NCI-H510A treated with DMSO at 0.1 percent for 48 hours (cell line): ENCODE results near the gene DECR2.
"Not testable (repeated sequence)": the region's sequence is repeated elsewhere in the genome, so short reads cannot be mapped to it uniquely, and the experiment has no call there.

Source experiments
- DNase-seq: peaks from one replicate; lab custom pipeline; 2025; lab: John Stamatoyannopoulos, UW

DECR2 gene

GRCh38 chr16:367333-367903 lies 34.3 kb upstream of the DECR2 start:
- DNase-seq, result no peak

GRCh38 chr16:368388-369158 lies 33.1 kb upstream of the DECR2 start:
- no peak for DNase-seq

- no peak for DNase-seq
Measured at GRCh38 chr16:369275-369865, 32.3 kb upstream of the DECR2 start.

GRCh38 chr16:369866-370436 lies 31.7 kb upstream of the DECR2 start:
- DNase-seq, result no peak

- peak; percentile 67 for DNase-seq
Measured at GRCh38 chr16:370443-370842, 31.2 kb upstream of the DECR2 start, which contains the start of gene MRPL28. MRPL28 (minus strand) TSS chr16:370538; CDS start chr16:370218, 320 bp downstream.

- DNase-seq, result no peak
Measured at GRCh38 chr16:370979-371514, 30.6 kb upstream of the DECR2 start.

GRCh38 chr16:371515-372301 lies 30.0 kb upstream of the DECR2 start:
- peak; percentile 61 for DNase-seq

GRCh38 chr16:372302-372983 lies 29.2 kb upstream of the DECR2 start:
- no peak for DNase-seq

- no peak for DNase-seq
Measured at GRCh38 chr16:373020-373598, 28.6 kb upstream of the DECR2 start.

GRCh38 chr16:373848-374615 lies 27.7 kb upstream of the DECR2 start:
- no peak for DNase-seq

- no peak for DNase-seq
Measured at GRCh38 chr16:374616-374926, 27.1 kb upstream of the DECR2 start.

- DNase-seq, result no peak
Measured at GRCh38 chr16:375212-375611, 26.5 kb upstream of the DECR2 start.

- DNase-seq, result no peak
Measured at GRCh38 chr16:375927-376816, 25.5 kb upstream of the DECR2 start.

GRCh38 chr16:376817-377418 lies 24.8 kb upstream of the DECR2 start:
- DNase-seq, result no peak

GRCh38 chr16:377419-377951 lies 24.2 kb upstream of the DECR2 start:
- DNase-seq, result no peak

- DNase-seq, result not testable (repeated sequence)
Measured at GRCh38 chr16:378113-378820, 23.4 kb upstream of the DECR2 start.

GRCh38 chr16:378821-379182 lies 22.9 kb upstream of the DECR2 start:
- DNase-seq, result no peak
